HG02588 (cell line): ENCODE results near the gene PLA2G4B.

ENCODE experiments used
- ATAC-seq: cut with Tn5 transposase; IDR thresholded peaks from one replicate; pipeline ENCODE4 v1.9.1; 2021; ENCODE audit warnings: mild to moderate bottlenecking, moderate library complexity; ENCODE audit not compliant: unreplicated experiment

PLA2G4B gene

DNA sequence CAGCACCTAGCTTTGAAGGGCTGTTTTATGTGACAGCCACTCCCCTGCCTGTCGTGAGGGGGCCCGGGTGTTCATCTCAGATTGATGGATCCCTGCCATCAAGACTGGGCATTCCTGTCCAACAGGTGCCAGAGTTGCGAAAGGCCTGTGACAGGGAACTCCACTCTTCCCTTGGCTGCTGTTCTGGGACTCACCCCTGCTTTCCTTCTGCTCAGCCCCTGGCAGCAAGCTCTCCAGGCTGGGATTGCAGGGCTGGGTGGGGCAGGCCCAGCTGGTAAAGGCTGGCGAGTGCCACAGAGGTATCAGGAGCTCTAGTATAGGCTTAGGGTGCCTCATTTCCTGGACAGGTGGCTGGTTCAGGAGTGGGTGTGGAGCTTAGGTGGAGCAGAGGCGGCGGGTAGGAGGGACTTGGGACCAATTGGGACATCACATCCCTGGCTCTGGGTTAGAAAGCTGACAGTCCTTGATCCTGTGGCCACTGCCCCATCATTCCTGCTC, at the start of gene PLA2G4B:
PLA2G4B (plus strand) TSS at position 448 of the 498 bp plus-strand sequence. CDS start 67 bp downstream, outside the sequence.
- ATAC-seq, result no peak

DNA sequence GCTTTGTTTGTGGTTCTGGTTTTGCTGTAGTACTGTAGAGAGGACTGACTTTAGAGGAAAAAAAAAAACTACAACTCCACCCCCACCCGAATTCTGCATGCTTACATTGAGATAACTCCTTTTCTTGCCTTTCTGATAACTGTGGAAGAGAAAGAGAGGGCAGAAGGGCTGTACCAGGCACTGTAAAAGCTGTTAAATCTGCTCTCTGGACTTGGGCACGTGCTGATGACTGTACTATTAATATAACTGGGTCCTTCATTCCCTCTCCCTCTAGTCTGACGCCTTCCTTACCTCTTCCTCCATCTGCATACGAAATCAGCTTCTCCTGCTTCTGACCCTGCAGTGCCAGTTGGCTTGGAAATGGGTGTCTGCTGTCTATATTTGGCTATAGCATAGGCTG, 49.4 kb upstream of the PLA2G4B start:
- ATAC-seq, result no peak

DNA sequence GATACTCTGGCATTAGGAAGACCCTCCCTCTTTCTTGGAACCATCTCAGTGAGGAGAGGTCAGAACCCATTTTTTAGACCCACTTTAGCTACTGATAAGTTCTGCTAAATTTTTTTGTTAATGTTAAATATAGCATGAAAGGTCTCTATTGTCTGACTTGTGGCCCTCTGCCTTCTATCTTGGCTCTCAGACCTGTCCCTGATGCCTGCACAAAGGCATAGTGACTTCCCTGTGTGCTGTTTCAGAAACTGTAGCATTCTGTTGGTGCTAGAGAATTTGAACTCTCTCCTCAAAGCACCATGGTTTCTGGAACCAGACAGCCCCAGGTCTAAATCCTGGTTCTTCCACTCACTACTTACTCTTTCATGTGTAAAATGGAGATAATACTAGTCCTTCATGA, 49.0 kb upstream of the PLA2G4B start:
- ATAC-seq, result no peak

DNA sequence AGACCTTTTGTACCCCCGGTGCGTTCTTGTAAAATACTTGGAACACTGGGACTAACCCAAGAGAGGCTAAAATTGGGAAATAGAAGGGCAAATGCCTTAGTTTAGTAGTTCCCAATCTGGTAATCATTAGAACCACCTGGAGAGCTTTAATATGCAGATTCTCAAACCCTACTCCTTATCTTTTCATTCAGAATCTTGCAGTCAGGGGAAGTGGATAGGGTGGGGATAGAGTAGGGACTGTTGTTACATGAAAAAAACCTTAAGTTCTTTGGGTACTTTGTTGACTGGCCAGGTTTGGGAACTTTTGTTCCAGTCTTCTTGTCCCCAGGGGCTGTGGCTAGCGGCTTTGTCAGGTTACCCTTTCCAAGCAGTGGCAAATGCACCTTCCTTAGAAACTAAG, 48.5 kb upstream of the PLA2G4B start:
- ATAC-seq, result no peak

DNA sequence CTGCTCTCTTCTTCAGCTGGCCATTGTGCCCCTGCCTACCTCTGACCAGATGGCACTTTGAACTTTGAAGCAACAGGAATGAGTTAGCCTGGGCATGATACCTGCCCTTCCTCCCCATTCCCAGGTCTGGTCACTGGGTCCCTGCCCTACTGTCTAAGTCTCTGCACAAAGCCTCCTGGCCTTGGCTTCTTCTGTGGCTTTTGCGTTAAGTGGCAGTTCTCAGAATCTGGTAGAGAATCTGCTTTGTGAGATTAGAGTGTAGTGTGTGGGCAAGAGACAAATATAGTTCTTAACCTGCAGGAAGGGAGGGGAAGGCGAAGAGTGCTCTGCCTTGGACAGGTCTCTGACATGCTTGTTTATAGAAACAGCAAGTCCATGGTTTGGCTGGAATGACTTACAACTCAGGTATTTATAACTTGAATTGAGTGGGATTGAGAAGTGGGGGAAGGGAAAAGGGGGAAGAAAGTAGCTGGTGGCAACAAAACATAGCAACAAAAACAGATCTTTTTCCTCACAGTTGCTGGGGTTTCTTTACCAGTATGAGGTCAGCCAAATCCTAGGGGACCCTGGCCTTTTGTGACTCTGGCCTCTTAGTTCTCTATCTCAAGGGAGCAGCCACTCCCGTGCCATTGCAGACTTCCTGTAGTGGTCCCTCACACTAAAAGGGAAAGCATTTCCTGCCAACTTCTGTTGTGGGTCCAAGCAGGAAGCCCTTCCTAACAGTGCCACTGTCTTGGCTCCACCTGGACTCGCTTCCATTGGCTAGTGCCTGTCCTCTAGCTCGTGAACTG, 47.7 kb upstream of the PLA2G4B start:
- no peak for ATAC-seq

- ATAC-seq, result no peak
Observed at GRCh38 chr15:41791547-41791937, 47.1 kb upstream of the PLA2G4B start.

- ATAC-seq, result no peak
Observed at GRCh38 chr15:41792000-41792637, 46.5 kb upstream of the PLA2G4B start.

DNA sequence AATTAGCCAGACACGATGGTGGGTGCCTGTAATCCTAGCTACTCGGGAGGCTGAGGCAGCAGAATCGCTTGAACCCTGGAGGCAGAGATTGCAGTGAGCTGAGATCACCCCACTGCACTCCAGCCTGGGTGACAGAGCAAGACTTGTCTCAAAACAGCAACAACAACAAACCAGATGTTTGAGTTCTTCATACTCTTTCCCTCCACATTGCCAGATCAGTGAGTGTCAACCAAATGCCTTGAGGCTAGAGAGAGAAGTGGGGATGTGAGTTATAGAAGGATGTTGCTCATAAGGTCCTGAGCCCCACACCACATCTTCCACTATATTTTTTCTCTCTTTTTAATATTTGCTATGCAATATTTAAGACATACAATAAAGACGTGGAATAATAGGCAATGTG, 44.6 kb upstream of the PLA2G4B start:
- no peak for ATAC-seq

- ATAC-seq, result no peak
Observed at GRCh38 chr15:41795996-41796856, 42.4 kb upstream of the PLA2G4B start.

DNA sequence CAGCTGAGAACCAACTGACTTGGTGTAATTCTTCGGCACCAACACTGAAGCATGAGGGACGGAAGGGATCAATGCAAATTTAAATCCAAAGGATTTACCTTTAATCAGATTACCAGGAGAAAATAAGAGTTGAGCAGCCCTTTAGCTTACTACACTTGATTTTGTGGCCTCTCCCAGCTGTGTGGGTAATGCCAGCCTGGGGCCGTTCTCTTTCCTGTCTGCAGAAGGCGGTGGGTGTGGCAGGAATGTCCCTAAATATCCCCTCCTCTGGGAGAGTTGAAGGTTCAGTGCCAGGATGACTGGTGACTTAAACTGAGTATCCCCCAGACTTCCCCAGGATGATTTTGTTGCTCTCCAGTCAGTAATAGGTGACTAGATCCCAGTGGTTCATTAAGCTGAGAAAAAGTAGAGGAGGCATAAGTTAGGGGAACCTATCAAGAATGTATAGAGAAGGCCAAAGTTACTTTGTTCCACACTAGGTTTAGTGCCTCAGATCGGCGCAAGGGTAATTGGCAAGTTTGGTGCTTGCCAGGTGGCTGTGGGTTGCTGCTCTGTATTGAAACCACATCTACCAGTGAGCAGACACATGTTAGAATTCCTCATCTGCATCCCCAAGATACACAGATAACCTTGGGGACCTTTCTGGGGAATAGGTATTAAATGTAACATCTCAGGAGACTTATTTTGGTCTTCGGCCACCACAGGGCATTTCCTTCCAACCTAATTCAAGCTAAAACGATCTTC, 41.3 kb upstream of the PLA2G4B start:
- ATAC-seq, result no peak

DNA sequence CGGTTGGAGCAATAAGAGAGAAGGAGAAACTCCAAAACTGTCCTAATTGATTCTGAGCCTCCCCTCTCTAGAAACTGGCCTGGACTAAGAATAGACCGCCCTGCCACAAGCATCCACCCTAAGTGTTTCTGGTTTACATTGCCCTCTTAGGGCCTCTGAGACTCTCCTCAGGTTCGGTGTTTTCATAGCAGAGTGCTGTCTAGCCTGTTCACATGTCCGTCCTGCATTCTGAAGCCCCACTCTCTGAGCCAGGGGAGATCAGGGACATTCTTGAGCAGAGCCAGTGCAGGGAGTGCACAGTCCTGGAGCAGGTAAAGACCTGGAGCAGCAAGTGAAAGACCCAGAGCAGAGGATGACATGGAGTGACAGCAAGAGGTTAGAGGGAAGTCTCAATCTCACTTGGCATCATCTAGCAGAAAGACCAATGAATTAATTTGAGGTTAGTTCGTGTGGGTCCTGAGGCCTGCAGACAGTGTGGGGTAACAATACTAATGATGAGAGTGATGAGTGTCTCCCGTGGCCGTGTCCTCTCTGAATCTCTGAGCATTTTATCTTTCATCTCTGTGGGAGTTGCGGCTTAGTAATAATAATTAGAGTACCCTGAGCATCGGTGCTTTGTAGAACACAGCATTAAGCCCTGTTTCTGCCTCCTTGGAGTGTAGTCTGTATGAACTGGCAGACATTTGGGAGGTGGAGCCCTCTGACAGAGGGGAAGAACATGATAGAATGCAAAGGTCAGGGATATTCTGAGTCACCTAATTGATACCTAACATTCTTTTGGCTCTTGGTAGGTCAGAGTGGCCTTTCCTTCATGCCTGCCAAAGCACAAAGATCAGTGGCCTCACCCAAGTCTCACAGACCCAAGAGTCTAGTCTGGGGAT, 39.8 kb upstream of the PLA2G4B start:
- ATAC-seq, result no peak

DNA sequence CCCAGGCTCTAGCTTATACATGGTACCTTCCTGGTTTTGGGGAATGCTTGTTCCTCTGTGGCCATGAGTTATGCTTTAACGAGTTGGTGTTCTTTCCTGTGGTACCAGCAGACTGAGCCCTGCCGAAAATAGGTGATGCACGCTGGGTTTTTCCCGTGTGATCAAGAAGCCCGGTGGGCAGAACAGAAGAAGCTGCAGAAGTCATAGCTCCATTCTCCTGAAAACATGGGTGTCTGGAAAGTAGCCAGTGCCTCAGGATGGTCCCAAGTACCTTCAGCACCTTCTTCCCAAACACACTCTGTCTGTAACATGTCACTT, 39.2 kb upstream of the PLA2G4B start:
- no peak for ATAC-seq

- ATAC-seq, result no peak
Observed at GRCh38 chr15:41801185-41801584, 37.5 kb upstream of the PLA2G4B start.

- ATAC-seq, result no peak
Observed at GRCh38 chr15:41801850-41802455, 36.7 kb upstream of the PLA2G4B start.

DNA sequence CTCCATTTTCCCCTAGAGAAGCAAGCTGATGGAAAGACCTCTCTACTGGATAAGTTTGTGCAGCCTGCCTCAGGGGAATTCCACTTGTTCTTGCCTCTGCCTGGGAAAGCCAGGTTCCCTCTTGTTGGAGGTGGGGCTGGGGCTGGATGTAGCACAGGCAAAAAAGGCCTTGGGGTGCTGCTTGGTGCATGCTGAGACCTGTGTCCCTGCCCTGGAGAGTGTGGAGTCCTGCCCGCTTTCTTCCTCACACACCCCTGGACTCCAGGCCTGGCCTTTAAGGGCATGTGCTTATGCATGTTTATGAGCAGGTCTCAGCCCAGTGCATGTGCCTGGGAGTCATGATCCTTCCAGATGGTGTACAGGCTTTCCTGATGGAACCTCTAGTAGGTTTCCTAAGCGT, 34.3 kb upstream of the PLA2G4B start:
- no peak for ATAC-seq

GRCh38 chr15:41804916-41805666, 33.6 kb upstream of the PLA2G4B start:
- ATAC-seq, result no peak

- ATAC-seq, result no peak
Observed at GRCh38 chr15:41805711-41806110, 32.9 kb upstream of the PLA2G4B start.

DNA sequence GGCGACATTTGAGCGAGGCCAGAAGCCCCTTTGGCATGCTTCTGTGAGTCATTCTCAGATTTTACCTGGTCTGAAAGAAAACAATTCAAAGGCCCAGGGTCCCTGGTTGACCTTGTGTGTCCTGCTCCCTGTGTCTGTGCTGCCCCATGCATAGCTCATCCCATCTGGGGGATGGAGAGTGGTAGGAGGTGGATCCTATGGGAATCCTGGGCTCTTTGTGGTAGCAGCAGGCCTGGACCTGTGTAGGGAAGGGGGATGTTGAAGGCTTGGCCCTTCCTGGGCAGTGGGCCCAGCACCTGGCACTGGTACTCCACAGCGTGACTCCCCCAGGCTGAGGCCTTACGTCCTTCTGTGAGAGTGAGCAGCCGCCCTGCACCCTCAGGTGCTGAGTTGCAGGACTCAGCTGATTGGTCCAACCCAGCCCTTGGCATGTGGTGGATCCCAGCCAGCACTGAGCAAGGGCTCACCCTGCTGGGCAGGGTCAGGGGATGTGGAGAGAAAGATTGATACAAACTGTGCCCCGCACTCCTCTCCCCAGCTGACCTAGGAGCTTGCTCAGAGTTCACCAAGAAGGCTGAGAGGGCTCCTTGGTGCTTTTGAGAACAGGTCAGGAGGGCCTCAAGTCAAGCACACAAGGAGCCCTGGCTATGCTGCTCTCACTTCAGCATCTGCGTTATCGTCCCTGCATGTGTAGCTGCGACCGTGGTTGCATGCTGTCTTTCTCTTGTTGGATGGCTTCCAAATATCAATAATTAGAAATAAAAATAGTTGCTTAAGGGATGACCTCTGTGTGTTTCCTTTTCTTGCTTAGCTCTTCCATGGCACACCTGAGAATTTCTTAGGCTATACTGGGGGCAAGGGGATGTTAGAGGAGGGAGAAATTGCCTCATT, 32.1 kb upstream of the PLA2G4B start:
- ATAC-seq, result no peak
